HL-60/S4 (cell line): ENCODE measurements around the gene HPS5.

Source experiments
- in situ Hi-C: fragments of 300-500 bp; cut with MboI; formaldehyde crosslinking; loops from 2 replicates; pipeline ENCODE4 v1.14.3; 2022; ENCODE audit warnings: low sequenced_read_pairs

Gene HPS5

DNA sequence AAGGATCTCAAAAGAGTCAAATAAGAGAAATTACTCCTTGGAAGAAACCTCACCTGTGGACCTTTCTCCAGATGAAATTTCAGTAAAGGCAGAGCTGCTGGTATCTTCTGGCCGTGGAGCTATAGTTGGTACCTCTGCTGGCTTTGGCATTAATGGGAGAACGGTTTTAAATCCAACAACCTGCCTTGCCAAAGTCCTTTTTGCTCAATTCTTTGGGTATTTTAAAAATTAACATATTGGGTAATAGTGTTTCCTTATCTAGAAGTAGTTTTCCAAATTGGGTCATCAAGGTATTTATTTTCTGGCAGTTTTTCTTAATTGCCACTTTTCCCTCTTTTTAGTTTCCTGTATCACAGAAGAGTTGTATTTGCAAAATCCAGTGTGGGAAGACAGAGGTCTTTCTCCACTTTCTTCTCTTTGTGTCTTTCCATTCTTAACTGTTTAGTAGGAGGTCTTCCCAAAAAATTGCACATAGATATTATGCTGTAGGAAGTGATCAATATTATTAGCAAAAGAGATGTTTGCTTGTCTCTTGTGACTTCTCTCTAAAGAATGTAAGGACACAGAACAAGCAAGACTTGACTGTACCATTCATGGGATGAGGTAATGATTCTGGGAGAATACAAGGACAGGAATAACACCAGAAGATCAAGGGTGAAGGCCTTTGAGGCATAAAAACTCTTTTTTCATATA lies 85.1 kb downstream of the HPS5 start, which contains the start of gene SAA4:
SAA4 (minus strand) TSS at position 139 of the 693 bp plus-strand sequence. CDS start 876 bp downstream, outside the sequence.
- in situ Hi-C loops = loop anchor here (25.0 kb wide), 1 partner anchor 500 kb away; the partner anchor contains the start of gene IGSF22

DNA sequence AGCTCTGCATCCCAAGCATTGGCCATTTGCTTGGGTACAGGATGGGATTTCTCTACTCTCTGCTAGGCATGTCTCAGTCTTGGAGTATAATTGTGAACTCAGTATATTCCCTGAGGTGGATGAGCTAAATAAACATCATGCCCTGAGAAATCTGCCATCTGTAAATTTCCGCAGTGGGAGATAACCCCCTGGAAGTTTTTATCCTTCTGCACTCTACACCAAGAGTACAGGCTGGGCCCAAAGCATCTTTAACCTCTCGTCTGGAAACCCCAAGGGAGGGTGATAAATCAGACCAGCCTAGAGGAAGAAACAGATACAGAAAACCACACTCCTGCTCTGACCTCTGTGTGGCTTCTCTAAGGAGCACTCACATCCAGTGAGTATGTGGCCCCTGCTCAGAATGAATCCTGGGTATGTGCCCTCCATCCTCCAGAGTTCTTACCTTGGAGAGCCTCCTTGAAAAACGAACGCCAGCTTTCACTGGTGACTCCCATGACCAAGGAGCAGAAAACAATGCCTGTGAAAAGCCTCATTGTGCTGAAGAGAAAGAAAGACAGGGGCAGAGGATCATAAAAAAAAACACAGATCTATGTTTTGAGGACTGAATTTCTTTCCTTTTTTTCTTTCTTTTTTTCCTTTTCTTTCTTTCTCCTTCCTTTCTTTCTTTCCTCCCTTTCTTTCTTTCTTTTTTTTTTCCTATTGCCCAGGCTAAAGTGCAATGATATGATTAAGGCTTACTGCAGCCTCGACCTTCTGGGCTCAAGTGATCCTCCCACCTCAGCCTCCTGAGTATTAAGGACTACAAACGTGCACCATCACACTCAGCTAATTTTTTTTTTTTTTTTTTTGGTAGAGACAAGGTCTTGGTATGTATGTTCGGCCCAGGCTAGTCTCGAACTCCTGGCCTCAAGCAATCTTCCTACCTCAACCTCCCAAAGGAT lies 86.3 kb downstream of the HPS5 start:
- in situ Hi-C loops = loop anchor here (25.0 kb wide), 1 partner anchor 502 kb away; the partner anchor contains the start of gene IGSF22

GRCh38 chr11:18233912-18234311 lies 88.0 kb downstream of the HPS5 start:
- in situ Hi-C loops = loop anchor here (25.0 kb wide), 1 partner anchor 503 kb away; the partner anchor contains the start of gene IGSF22

DNA sequence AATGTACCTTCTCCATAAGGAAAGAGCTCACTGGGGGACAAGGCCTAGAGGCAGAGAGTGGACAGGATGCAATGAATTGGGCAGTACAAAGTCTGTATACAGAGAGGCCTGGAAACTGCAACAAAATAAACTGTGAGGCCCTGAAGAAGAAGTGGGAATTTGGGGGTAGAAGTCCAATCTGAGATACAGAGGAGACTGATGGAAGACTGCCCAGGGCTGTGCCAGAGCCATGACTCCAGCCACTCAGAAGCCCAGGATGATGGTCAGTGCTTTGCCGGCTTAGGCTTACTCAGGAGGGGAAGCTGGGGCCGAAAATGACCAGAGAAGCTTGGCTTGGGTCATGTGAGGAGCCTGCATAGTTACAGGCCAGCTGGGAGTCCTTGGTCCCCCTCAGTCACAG lies 91.1 kb downstream of the HPS5 start:
- in situ Hi-C loops = loop anchor here (25.0 kb wide), 1 partner anchor 506 kb away; the partner anchor contains the start of gene IGSF22

GRCh38 chr11:18229501-18229900 lies 92.4 kb downstream of the HPS5 start:
- in situ Hi-C loops = loop anchor here (25.0 kb wide), 1 partner anchor 508 kb away; the partner anchor contains the start of gene IGSF22
